ENCODE results near the gene PSD4.

Gene PSD4

GRCh38 chr2:113167962-113168340 is 5.8 kb upstream of the PSD4 start:
- no peak for DNase-seq (ENCODE audit: low spot score)

DNA sequence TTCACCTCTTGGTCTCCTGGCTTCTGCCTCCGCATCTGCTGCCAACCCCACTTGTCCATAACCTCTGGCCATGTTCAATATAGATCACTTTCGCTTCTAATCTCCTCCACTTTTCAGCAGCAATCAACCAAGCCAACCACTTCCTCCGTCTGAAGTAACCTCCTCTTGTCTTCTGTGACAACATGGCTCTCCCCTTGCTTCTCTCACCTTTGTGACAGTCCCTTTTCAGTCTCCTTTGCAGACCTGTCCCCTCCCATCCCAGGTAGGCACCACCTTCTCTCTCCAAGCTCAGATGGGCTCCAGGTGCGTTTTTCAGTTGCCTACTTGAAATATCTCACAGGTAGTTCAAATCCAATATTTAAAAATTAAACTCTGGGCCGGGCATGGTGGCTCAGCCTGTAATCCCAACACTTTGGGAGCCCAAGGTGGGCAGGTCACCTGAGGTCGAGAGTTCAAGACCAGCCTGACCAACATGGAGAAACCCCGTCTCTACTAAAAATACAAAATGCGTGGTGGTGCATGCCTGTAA is 4.7 kb upstream of the PSD4 start:
- DNase-seq (ENCODE audit: low spot score), result peak; percentile 59

DNA sequence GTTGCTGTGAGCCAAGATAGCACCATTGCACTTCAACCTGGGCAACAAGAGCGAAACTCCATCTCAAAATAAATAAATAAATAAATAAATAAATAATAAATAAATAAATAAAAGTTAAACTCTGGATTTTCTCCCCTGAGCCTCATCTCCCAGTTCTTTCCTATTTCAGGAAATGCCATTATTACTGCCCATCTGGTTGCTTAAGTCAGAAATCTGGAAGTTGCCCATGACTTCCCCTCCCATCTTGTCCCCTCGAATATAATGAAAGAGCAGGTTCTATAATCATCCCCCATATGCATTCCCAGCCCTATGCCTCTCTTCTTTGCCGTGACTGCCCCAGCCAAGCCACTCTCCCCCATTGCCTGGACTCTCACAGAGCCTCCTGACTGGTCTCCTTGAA is 4.2 kb upstream of the PSD4 start:
- no peak for DNase-seq (ENCODE audit: low spot score)

- DNase-seq (ENCODE audit: low spot score), result no peak
Observed at GRCh38 chr2:113171334-113172075, 2.3 kb upstream of the PSD4 start.

- DNase-seq (ENCODE audit: low spot score), result no peak
Observed at GRCh38 chr2:113172721-113173541, 840 bp upstream of the PSD4 start.

DNA sequence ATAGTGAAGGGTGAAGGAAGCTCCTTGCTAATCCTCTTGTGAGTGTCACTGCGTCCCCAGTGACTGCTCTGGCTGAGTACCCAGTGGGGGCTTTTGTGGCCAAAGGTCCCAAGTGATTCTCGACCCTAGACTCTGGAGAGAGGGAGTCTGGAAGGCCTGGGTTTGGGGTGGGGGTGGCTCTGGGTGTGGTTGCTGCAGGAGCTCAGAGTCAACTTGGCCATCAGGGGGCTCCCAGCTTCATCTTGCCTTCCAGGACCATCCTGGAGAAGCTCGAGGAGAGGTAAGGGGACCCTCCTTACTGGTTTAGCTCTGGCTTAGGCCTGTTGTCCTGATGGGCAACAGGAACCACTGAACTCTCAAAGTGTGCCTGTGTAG is 592 bp downstream of the PSD4 start:
- no peak for DNase-seq (ENCODE audit: low spot score)

- DNase-seq (ENCODE audit: low spot score), result peak; percentile 71
Observed at GRCh38 chr2:113175042-113175628, 1.4 kb downstream of the PSD4 start.

DNA sequence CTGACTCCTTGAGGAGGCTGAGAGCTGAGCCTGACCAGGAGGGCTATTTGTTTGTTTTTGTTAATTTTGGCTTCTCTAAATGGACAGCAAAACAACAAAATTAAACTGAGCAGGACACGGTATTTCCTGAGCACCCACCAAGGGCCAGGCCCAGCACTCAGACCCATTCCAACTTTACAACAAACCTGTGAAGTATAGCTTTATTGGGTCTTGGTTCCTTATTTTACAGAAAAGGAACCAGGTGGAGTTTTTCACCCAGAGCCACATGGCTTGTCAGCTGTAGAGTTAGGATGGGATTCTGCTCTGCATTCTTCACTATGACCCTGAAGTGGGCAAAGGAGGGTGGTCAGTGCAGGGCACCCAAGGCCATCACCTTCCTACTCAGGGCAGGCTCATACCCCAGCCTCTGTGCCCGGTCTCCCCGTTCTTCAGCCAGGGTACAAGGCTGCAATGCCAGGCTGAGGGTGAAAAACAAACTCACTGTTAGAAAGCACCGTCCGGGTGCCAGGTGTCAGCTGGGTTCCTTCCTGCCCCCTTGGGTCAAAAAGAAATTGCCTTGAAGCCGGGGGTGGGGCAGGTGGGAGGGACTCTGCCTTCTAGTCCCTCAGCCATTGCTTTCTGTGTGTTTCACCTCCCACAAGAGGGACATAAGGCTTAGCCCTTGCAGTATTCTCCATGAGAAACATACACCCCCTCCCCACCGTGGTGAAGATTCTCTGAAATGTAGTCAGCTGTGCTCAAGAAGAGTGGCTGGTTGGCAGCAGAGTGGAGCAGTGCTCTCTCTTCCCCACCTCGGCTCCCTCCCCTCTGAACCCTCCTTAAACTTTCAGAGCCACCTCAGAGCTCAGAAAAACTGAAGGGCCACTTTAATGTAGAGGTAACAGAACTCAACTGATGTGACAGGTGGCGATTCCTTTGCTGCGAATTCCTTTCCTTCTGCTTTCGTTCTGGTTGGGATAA is 2.2 kb downstream of the PSD4 start:
- DNase-seq (ENCODE audit: low spot score), result no peak

- DNase-seq (ENCODE audit: low spot score), result no peak
Observed at GRCh38 chr2:113176696-113177355, 3.1 kb downstream of the PSD4 start.

DNA sequence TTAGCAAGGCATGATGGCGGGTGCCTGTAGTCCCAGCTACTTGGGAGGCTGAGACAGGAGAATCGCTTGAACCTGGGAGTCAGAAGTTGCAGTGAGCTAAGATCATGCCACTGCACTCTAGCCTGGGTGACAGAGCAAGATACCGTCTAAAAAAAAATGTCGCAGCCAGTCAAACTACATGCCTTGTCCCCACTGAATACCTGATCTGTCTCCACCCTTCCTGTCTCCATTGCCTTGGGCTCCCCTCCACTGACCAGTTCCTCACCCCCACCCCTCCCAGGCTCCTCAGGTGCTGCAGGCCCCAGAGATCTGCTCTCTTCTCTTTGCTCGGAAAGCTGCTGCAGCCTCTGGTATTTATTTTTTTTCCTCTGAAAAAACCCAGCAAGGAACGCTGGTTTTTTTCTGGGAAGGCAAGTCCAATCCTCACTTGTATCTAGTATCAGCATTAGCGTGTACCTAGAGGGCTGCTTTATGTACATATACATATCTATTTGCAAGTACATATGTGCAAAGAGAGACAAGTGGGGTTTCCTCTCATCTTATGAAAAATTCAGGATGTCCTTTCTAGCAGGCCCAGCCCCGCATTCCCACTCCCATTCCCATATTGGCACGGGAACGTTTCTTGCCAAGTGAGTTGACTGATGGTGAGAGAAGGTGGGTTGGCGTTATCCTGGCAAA is 4.4 kb downstream of the PSD4 start:
- no peak for DNase-seq (ENCODE audit: low spot score)

DNA sequence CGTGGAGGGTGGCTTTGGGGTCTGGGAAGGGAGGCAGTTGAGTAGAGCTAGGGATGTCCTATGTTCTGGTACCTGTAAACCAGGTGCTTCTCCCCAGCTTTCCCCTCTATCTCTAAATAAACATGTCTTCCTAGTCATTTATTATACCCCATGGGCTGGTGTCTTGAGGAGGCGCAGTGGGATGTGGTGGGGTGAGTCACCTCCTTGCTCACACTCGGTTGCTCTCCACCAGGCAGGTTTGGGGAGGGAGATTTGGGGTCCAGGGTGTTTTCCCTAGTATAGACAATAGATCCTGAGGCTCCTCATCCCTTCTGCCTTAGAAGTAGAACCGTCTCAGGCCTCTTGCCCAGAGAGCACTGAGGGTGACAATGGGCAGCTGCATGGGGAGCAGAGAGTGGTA is 5.1 kb downstream of the PSD4 start:
- DNase-seq (ENCODE audit: low spot score), result peak; percentile 45

DNA sequence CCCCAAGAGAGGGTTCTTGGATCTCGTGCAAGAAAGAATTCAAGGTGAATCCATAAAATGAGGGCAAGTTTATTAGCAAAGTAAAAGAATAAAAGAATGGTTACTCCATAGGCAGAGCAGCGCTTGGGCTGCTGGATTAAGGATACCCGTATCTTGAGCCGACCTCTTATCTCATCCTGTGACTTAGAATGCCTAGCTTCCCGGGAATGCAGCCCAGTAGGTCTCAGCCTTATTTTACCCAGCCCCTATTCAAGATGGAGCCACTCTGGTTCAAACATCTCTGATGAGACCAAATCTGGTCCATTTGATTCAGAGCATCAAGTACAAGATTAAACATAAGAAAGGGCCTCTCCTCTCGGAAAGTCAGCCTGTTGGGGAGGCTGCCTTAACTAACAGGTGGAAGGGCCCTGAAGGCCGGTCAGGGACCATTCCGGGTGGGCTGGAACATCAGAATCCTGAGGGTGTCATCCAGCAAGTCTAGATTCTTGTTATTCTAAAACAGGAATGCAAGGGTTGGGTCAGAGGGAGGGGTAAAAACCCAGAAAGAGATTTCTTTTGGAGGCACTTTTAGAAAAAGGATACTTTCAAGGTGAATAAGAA is 5.8 kb downstream of the PSD4 start:
- DNase-seq (ENCODE audit: low spot score), result no peak

DNA sequence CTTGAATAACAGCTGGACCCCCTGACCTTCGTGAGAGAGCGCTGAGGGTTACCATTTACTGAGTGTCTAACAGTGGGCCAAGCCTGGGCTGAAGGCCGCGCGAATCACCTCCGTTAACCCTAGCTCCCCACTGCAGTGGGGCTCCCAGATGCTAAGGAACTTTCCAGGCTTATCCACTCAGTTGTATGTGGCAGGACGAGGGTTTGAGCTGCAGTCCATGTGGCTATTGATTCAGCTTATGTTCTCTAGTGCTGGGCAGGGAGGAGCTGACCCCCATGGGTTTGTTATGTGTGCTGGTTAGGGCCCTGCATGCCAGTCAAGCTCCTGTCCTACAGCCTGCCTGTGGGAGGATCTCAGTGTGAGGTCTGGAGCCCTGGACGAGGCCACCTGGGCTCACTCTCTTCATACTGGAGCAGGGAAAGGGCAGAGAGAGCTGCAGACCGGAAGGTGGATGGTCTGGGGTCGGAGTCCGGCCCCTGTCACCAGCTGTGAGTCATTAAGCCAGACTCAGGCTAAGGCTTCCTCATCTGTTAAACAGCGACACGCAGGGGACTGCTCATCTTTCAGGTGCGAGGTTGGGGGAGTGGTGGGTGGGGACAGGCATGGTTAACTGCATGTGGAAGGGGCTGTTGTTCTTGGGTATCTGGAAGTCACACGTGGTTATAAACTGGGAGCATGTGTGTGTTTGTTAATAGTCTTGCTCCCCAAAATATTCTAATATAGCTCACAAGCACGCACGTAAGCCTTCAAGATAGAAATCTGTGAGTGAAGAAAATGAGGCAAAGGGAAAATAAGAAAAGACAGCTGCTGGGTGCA is 6.6 kb downstream of the PSD4 start:
- DNase-seq (ENCODE audit: low spot score), result no peak

DNA sequence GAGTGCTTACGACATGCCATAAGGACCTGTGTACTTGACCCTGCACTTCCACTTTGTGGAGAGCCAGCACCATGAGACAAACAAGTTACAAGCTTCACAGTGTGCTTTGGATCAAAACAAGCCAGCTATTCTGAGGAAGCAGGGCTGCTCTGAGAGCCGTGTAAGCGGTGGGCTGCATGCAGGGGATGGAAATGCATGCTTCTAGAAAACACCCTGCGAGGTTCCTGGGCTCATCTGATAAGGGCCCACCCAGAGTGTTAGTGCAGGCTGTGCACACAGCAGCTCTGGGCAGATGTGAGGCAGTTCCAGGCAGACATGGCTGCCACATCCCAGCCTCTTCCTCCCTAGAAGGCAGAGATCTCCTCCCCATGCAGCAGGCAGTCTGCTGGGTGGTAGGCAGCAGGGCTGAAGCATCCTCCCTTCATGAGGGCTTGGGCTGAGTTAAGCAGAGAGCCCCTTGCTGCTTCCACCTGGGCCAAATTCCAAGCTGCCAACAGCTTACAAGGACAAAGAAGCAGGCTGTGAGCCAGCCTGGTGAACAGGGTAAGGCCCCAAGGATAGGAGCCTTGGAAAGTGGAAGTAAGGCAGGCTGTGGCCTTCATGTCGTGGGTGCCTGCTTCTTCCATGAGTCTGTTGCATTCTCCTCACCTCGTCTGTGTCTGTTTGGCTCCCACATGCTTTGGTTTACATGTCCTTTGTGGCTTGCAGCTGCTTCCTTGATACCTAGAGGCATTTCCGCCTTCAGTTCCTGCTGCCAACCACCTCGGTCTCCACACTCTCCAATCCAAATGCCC is 7.7 kb downstream of the PSD4 start:
- DNase-seq (ENCODE audit: low spot score), result no peak

DNA sequence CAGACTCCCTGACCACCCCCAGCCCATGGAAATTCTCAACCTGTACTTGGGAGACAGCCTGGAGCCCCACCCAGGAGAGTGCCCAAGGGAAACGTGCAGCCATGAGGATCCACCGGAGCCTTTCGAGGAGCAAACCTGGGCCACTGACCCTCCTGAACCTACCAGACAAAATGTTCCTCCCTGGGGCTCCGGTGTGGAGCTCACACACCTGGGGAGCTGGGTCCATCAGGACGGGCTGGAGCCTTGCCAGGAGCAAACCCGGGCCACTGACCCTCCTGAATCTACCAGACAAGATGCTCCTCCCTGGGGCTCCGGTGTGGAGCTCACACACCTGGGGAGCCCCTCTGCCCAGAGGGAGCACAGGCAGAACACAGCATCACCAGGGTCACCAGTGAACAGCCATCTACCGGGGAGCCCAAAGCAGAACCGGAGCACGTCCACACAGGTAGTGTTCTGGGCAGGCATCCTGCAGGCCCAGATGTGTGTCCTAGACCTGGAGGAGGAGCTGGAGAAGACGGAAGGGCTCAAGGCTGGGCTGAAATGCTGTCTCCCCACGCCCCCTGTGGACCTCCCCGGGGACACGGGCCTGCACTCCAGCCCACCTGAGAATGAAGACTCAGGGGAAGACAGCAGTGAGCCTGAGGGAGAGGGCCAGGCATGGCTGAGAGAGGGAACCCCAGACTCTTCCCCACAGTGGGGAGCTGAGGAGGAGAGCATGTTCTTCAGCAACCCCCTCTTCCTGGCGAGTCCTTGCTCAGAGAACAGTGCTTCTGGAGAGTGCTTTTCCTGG is 8.9 kb downstream of the PSD4 start:
- DNase-seq (ENCODE audit: low spot score), result no peak

DNA sequence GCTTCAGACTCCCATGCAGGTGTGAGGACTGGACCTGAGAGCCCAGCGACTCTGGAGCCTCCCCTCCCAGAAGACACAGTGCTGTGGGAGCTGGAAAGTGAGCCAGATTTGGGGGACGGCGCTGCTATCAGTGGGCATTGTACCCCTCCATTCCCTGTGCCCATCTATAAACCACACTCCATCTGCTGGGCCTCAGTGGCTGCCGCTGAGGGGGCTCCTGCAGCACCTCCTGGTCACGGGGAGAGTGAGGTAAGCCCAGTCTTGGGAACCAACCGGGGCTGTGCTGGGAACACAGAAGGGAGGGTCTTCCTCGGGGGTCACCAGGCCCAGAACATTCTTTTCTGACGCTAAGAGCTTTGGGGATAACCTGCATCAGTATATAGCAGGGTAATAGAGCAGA is 9.5 kb downstream of the PSD4 start:
- no peak for DNase-seq (ENCODE audit: low spot score)

DNA sequence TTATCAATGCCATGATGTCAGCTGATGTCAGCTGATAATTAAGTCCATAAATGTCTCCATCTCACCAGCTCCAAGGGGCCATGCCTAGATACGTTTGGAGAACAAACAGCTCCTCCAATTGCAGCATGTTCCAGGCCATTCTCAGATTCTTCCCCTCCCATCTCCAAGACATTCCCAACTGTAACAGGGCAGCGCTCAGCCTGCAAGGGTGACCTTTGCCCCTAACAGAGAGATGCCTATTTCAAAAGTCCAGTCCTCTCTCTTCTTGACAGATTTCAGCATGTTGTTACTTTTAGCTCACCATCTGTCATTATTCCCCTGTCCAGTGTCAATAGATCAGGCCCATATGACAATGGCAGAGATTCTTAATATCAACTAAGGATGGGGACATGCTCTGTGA is 9.9 kb downstream of the PSD4 start:
- no peak for DNase-seq (ENCODE audit: low spot score)
